Activated naive CD4-positive, alpha-beta T cell treated with anti-CD3 and anti-CD28 coated beads for 36 hours (primary cell): ENCODE results near the gene SLC51B. TPM values are rescaled to one million over a fixed set of nuclear protein-coding genes. Genes with fewer than 3 reads are reported as not detected.
"Not testable (repeated sequence)": the region's sequence is repeated elsewhere in the genome, so short reads cannot be mapped to it uniquely, and the experiment has no call there.

ENCODE experiments used
- CTCF ChIA-PET: fragments of 350-600 bp; sonication (Branson Sonifier 250); formaldehyde crosslinking; loops from one replicate; lab custom pipeline; 2021; ENCODE audit warnings: antibody characterized with exemption; lab: Charles Lee
- DNase-seq: peaks from one replicate; pipeline ENCODE4 v3.0.0-alpha.2; 2020
- H3K27ac Mint-ChIP-seq: one replicate; pipeline ENCODE4 v1.8.0; 2021; ENCODE audit warnings: mild to moderate bottlenecking, mixed read lengths
- H3K27me3 Mint-ChIP-seq: one replicate; pipeline ENCODE4 v1.8.0; 2021; ENCODE audit warnings: low read depth, mixed read lengths
- H3K36me3 Mint-ChIP-seq: one replicate; pipeline ENCODE4 v1.8.0; 2021; ENCODE audit warnings: low read depth, mixed read lengths
- H3K4me1 Mint-ChIP-seq: one replicate; pipeline ENCODE4 v1.8.0; 2021; ENCODE audit warnings: low read depth, mixed read lengths
- H3K4me3 Mint-ChIP-seq: one replicate; pipeline ENCODE4 v1.8.0; 2021; ENCODE audit warnings: mild to moderate bottlenecking, moderate library complexity, mixed read lengths
- H3K9me3 Mint-ChIP-seq: one replicate; pipeline ENCODE4 v1.8.0; 2021; ENCODE audit warnings: mixed read lengths
- intact Hi-C: fragments of 100-400 bp; cut with micrococcal nuclease; formaldehyde crosslinking; loops from one replicate; pipeline ENCODE4 v1.15.1; 2023
- total RNA-seq, 2 experiments: library from RNA; stranded (reverse); gene quantifications; one replicate each; pipeline ENCODE4 v1.2.3, GENCODE V29; 2021

Gene SLC51B
- total RNA-seq, 2 experiments from 2014 or later = not detected

GRCh38 chr15:65088643-65089021 is 43.4 kb downstream of the SLC51B start:
- Mint-ChIP-seq H3K4me1 (no peaks in the 10 kb centered on the region), H3K4me3 (no peak overlapping the region), H3K9me3 (no peaks in the 10 kb centered on the region), H3K36me3 (peaks cover 2% of the 10 kb centered on the region), H3K27me3 (no peaks in the 10 kb centered on the region), H3K27ac (peak overlapping the region; percentile 3)
- intact Hi-C loops = no loop called here
- CTCF ChIA-PET = no interaction called here
- no peak for DNase-seq

GRCh38 chr15:65089206-65089824 is 44.1 kb downstream of the SLC51B start:
- intact Hi-C loops = no loop called here
- CTCF ChIA-PET = interaction anchor here (0.5 kb wide), 1 partner anchor 9 kb away, joined by 3 read pairs; no protein-coding TSS in a partner anchor
- Mint-ChIP-seq H3K36me3 (peaks cover 2% of the 10 kb centered on the region), H3K4me1 (no peaks in the 10 kb centered on the region), H3K27me3 (no peaks in the 10 kb centered on the region), H3K27ac (peak overlapping the region; percentile 1), H3K9me3 (no peaks in the 10 kb centered on the region), H3K4me3 (no peak overlapping the region)
- DNase-seq = no peak

GRCh38 chr15:65091946-65092770 is 47.0 kb downstream of the SLC51B start:
- CTCF ChIA-PET = no interaction called here
- Mint-ChIP-seq H3K4me1 (no peaks in the 10 kb centered on the region), H3K36me3 (peaks cover 2% of the 10 kb centered on the region), H3K27me3 (no peaks in the 10 kb centered on the region), H3K4me3 (no peak overlapping the region), H3K27ac (no peak overlapping the region), H3K9me3 (no peaks in the 10 kb centered on the region)
- intact Hi-C loops = no loop called here
- no peak for DNase-seq

- no peak for DNase-seq
- Mint-ChIP-seq H3K4me1 (no peaks in the 10 kb centered on the region), H3K36me3 (peaks cover 4% of the 10 kb centered on the region), H3K27ac (no peak overlapping the region), H3K9me3 (no peaks in the 10 kb centered on the region), H3K27me3 (no peaks in the 10 kb centered on the region), H3K4me3 (no peak overlapping the region)
- intact Hi-C loops = no loop called here
- CTCF ChIA-PET = no interaction called here
Measured at GRCh38 chr15:65092911-65093792, 48.0 kb downstream of the SLC51B start.

GRCh38 chr15:65093793-65094170 is 48.6 kb downstream of the SLC51B start:
- H3K27me3 Mint-ChIP-seq, H3K36me3 Mint-ChIP-seq, H3K4me1 Mint-ChIP-seq, intact Hi-C loops, H3K4me3 Mint-ChIP-seq, H3K9me3 Mint-ChIP-seq, DNase-seq, H3K27ac Mint-ChIP-seq, CTCF ChIA-PET: not testable (repeated sequence)

GRCh38 chr15:65094294-65094995 is 49.3 kb downstream of the SLC51B start:
- DNase-seq = no peak
- no peaks in the 10 kb centered on the region for H3K9me3 Mint-ChIP-seq
- intact Hi-C loops = no loop called here
- H3K36me3 Mint-ChIP-seq = peaks cover 7% of the 10 kb centered on the region
- no peak overlapping the region for H3K4me3 Mint-ChIP-seq
- CTCF ChIA-PET = no interaction called here
- no peaks in the 10 kb centered on the region for H3K4me1 Mint-ChIP-seq
- no peaks in the 10 kb centered on the region for H3K27me3 Mint-ChIP-seq
- H3K27ac Mint-ChIP-seq = no peak overlapping the region

- Mint-ChIP-seq H3K27me3 (no peaks in the 10 kb centered on the region), H3K4me1 (no peaks in the 10 kb centered on the region), H3K9me3 (no peaks in the 10 kb centered on the region), H3K27ac (no peak overlapping the region), H3K4me3 (no peak overlapping the region), H3K36me3 (peaks cover 7% of the 10 kb centered on the region)
- no peak for DNase-seq
- intact Hi-C loops = no loop called here
- CTCF ChIA-PET = interaction anchor here (2.2 kb wide), 1 partner anchor 41 kb away, joined by 5 read pairs; no protein-coding TSS in a partner anchor
Measured at GRCh38 chr15:65095011-65095746, 50.0 kb downstream of the SLC51B start.

- Mint-ChIP-seq H3K9me3 (no peaks in the 10 kb centered on the region), H3K4me1 (no peaks in the 10 kb centered on the region), H3K4me3 (no peak overlapping the region), H3K27me3 (no peaks in the 10 kb centered on the region), H3K36me3 (peaks cover 9% of the 10 kb centered on the region), H3K27ac (no peak overlapping the region)
- CTCF ChIA-PET = interaction anchor here (2.2 kb wide), 1 partner anchor 42 kb away, joined by 5 read pairs; no protein-coding TSS in a partner anchor
- intact Hi-C loops = no loop called here
- DNase-seq = no peak
Measured at GRCh38 chr15:65095747-65096104, 50.5 kb downstream of the SLC51B start.

- DNase-seq = no peak
- Mint-ChIP-seq H3K27me3 (no peaks in the 10 kb centered on the region), H3K4me1 (no peaks in the 10 kb centered on the region), H3K4me3 (no peak overlapping the region), H3K27ac (no peak overlapping the region), H3K9me3 (no peaks in the 10 kb centered on the region), H3K36me3 (peaks cover 11% of the 10 kb centered on the region)
- CTCF ChIA-PET = interaction anchor here (2.2 kb wide), 1 partner anchor 43 kb away, joined by 5 read pairs; no protein-coding TSS in a partner anchor
- intact Hi-C loops = no loop called here
Measured at GRCh38 chr15:65096481-65097385, 51.5 kb downstream of the SLC51B start.

GRCh38 chr15:65097651-65098263 is 52.6 kb downstream of the SLC51B start:
- CTCF ChIA-PET = no interaction called here
- Mint-ChIP-seq H3K9me3 (no peaks in the 10 kb centered on the region), H3K27ac (no peak overlapping the region), H3K36me3 (peaks cover 12% of the 10 kb centered on the region), H3K4me3 (no peak overlapping the region), H3K27me3 (no peaks in the 10 kb centered on the region), H3K4me1 (no peaks in the 10 kb centered on the region)
- no peak for DNase-seq
- intact Hi-C loops = no loop called here
